Mucosa of descending colon (tissue), 3 donors: ENCODE data around the gene PRPF40A. TPM values are rescaled to one million over a fixed set of nuclear protein-coding genes. Genes with fewer than 3 reads are reported as not detected.

Experiments
- ATAC-seq: fragments of 200-7000 bp; cut with Tn5 transposase; one replicate; pipeline ENCODE4 v1.9.1; 2020; ENCODE audit warnings: mild to moderate bottlenecking, moderate library complexity
- DNase-seq, 3 donors: peaks; one replicate each; pipeline ENCODE4 v3.0.0-alpha.2; 2020
- H3K36me3 ChIP-seq: fragments of 200-600 bp; one replicate; pipeline ENCODE4 v1.8.0; 2021; ENCODE audit warnings: low read depth, mild to moderate bottlenecking
- H3K4me1 ChIP-seq: fragments of 200-600 bp; one replicate; pipeline ENCODE4 v1.8.0; 2021; ENCODE audit warnings: low read depth, mild to moderate bottlenecking
- H3K4me3 ChIP-seq: fragments of 200-600 bp; one replicate; pipeline ENCODE4 v1.8.0; 2021; ENCODE audit warnings: mild to moderate bottlenecking
- H3K9me3 ChIP-seq: fragments of 200-600 bp; one replicate; pipeline ENCODE4 v1.8.0; 2021; ENCODE audit warnings: mild to moderate bottlenecking
- CTCF ChIP-seq: fragments of 200-600 bp; IDR thresholded peaks from one replicate; pipeline ENCODE4 v1.8.0; 2022; ENCODE audit warnings: antibody characterized with exemption, mild to moderate bottlenecking
- intact Hi-C, 2 donors: fragments of 100-400 bp; cut with DNase I in 1 of 2; cut with micrococcal nuclease in 1 of 2; formaldehyde crosslinking; loops; one replicate each; pipeline versions ENCODE4 v1.11.0 to v1.11.1; 2022; cut with DNase I, micrococcal nuclease
- total RNA-seq, 3 donors: library from RNA; stranded (reverse); fragmentation: NEBNext Ultra II Directional in 2 of 3; extraction: Animal tissue kit (Norgen Biotek cat#: 25700) in 2 of 3; gene quantifications; one replicate each; pipeline versions ENCODE4 v1.2.1 to v1.2.4, GENCODE V29; 2021 to 2023
- donor health status: DM: no; HTN: no; CAD: no; lungs with moderate emphysema.
- donor health status: DM: no; HTN: no; CAD: no.
- donor health status: DM: no; HTN: yes; CAD: no.

The PRPF40A gene
- total RNA-seq, 3 donors from 2014 or later, result 66.6 to 87.4 (median 72.3) TPM

GRCh38 chr2:152609154-152609553 lies 108.1 kb downstream of the PRPF40A start:
- DNase-seq (no peak), ATAC-seq (no peak)
- no peak for TF ChIP-seq CTCF
- Histone ChIP-seq H3K36me3 (no peaks in the 10 kb centered on the region), H3K4me3 (no peak overlapping the region), H3K4me1 (peaks cover 13% of the 10 kb centered on the region), H3K9me3 (no peaks in the 10 kb centered on the region)
- intact Hi-C loops, result no loop called here

DNA sequence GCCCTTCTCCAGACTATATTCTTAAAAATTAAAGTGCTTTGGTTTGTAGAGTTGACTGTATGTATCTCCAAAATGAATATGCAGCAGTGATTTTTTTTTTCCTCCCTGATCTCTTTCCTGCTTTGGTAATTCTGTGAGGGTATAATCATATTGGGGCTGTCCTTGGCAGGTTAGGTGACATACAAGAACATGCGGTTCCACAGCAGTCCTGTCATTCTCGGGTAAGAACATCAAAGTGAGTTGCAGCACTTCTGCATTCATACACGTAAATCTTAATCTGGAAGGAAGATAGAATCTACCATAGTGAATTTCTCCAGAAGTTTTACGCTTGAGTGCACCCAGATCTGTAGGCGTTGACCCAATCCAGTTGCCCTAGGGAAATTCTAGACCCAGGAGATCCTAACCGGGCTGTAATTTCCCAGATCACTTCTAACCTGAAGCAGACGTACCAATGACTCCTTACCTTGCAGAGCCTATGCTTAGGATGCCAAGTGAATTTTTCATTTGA lies 109.4 kb downstream of the PRPF40A start:
- intact Hi-C loops, result no loop called here
- no peaks in the 10 kb centered on the region for H3K36me3 ChIP-seq
- peaks cover 13% of the 10 kb centered on the region for H3K4me1 ChIP-seq
- ATAC-seq (no peak), DNase-seq (no peak)
- TF ChIP-seq CTCF, result no peak
- H3K4me3 ChIP-seq, result no peak overlapping the region
- no peaks in the 10 kb centered on the region for H3K9me3 ChIP-seq

DNA sequence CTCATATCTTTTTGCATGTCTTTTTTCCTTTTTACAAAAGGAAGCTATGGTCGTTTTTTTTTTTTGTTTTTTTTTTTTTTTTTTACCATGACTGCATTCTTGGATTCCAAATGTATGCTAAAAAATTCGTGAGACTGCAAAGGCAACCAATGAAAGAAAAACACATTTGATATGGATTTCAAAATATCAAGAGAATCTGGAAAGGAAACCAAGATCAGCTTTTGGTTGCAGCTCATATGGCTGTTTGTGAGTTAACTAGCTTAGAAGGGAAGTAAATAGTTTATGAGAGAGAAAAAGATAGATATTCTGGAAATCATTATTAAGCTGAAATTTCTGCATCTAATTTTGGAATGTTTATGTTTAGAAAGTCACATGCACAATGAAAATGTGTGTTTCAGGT lies 110.3 kb downstream of the PRPF40A start:
- TF ChIP-seq CTCF, result no peak
- Histone ChIP-seq H3K36me3 (no peaks in the 10 kb centered on the region), H3K4me1 (peaks cover 8% of the 10 kb centered on the region), H3K9me3 (no peaks in the 10 kb centered on the region), H3K4me3 (no peak overlapping the region)
- DNase-seq (no peak), ATAC-seq (no peak)
- intact Hi-C loops, result no loop called here

- no peak for DNase-seq
- no peaks in the 10 kb centered on the region for H3K4me1 ChIP-seq
- no peak for TF ChIP-seq CTCF
- H3K9me3 ChIP-seq, result no peaks in the 10 kb centered on the region
- no peak overlapping the region for H3K4me3 ChIP-seq
- intact Hi-C loops, result no loop called here
- no peaks in the 10 kb centered on the region for H3K36me3 ChIP-seq
- ATAC-seq, result no peak
These were observed 111.2 kb downstream of the PRPF40A start for GRCh38 chr2:152606081-152606480.

DNA sequence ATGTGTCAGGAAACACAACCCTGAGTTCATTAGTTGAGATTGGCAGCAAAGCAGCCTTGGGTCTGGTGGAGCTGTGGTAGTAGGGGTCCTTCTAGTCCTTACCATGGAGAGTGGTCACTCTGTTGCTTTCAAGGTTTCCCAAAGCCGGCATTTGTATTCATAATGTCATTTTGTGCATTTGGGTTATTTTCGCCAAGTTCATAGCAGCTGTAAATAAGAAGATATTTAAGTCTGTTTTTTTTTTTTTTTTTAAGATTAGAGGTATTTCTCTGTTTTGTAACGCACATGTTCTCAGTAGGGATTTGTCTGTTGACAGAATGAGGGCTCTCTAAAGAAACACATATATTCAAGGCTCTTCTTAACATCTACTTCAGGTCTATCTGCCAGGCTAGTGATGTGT lies 114.1 kb downstream of the PRPF40A start:
- no peaks in the 10 kb centered on the region for H3K9me3 ChIP-seq
- no peak for TF ChIP-seq CTCF
- DNase-seq, result no peak
- H3K4me1 ChIP-seq, result no peaks in the 10 kb centered on the region
- no peak overlapping the region for H3K4me3 ChIP-seq
- H3K36me3 ChIP-seq, result no peaks in the 10 kb centered on the region
- intact Hi-C loops, result no loop called here
- ATAC-seq, result no peak

GRCh38 chr2:152602750-152603149 lies 114.5 kb downstream of the PRPF40A start:
- Histone ChIP-seq H3K4me3 (no peak overlapping the region), H3K36me3 (no peaks in the 10 kb centered on the region), H3K9me3 (no peaks in the 10 kb centered on the region), H3K4me1 (no peaks in the 10 kb centered on the region)
- ATAC-seq, result no peak
- intact Hi-C loops, result no loop called here
- DNase-seq, result no peak
- no peak for TF ChIP-seq CTCF
